PC-3 (cell line): Measurements from ENCODE around the gene DIO1. TPM values are rescaled to one million over a fixed set of nuclear protein-coding genes. Genes with fewer than 3 reads are reported as not detected.

Source experiments
- ATAC-seq: fragments of 200-7000 bp; cut with Tn5 transposase; 2 replicates; pipeline ENCODE4 v1.9.1; 2020; ENCODE audit warnings: mild to moderate bottlenecking, moderate library complexity
- BruUV-seq: library from RNA; stranded (reverse); fragments of 400-500 nt; replicated peaks from 2 replicates; lab custom pipeline; 2021; lab: Mats Ljungman, UMichigan
- CTCF ChIA-PET: fragments of 300-600 bp; sonication (Branson Sonifier 250); formaldehyde crosslinking; loops from one replicate; lab custom pipeline; 2022; ENCODE audit warnings: antibody characterized with exemption; lab: Charles Lee
- POLR2A ChIA-PET: fragments of 300-600 bp; sonication (Branson Sonifier 250); formaldehyde crosslinking; loops from one replicate; lab custom pipeline; 2022; ENCODE audit warnings: antibody characterized with exemption; ENCODE audit not compliant: unreplicated experiment; lab: Charles Lee
- DNase-seq: peaks from one replicate; pipeline ENCODE4 v3.0.0-alpha.2; 2015
- H2AFZ ChIP-seq: fragments of 300-600 bp; sonication (generic); 2 replicates; pipeline ENCODE4 v1.6.0; 2016; ENCODE audit warnings: antibody characterized with exemption, low read length
- H3F3A ChIP-seq: fragments of 300-600 bp; sonication (generic); one replicate; pipeline ENCODE4 v1.6.0; 2017; ENCODE audit warnings: antibody characterized with exemption, low read length, control low read depth, mild to moderate bottlenecking; ENCODE audit not compliant: unreplicated experiment
- H3K27ac ChIP-seq: fragments of 300-600 bp; sonication (generic); 2 replicates; pipeline ENCODE4 v1.5.1; 2016; ENCODE audit warnings: mild to moderate bottlenecking, low read length
- H3K27me3 ChIP-seq: fragments of 300-600 bp; sonication (generic); 2 replicates; pipeline ENCODE4 v1.6.1; 2016; ENCODE audit warnings: low read length, mixed read lengths
- H3K36me3 ChIP-seq: fragments of 300-600 bp; sonication (generic); 2 replicates; pipeline ENCODE4 v1.6.1; 2016; ENCODE audit warnings: low read depth, mixed run types, low read length, mixed read lengths
- H3K4me1 ChIP-seq: fragments of 300-600 bp; sonication (generic); 2 replicates; pipeline ENCODE4 v1.5.1; 2016; ENCODE audit warnings: low read length; ENCODE audit not compliant: insufficient read depth
- H3K4me2 ChIP-seq: fragments of 300-600 bp; sonication (generic); 2 replicates; pipeline ENCODE4 v1.6.0; 2016; ENCODE audit warnings: low read length
- H3K4me3 ChIP-seq: fragments of 300-600 bp; sonication (generic); 2 replicates; pipeline ENCODE4 v1.5.1; 2016; ENCODE audit warnings: mild to moderate bottlenecking, low read length, mixed read lengths
- H3K79me2 ChIP-seq: fragments of 300-600 bp; sonication (generic); 2 replicates; pipeline ENCODE4 v1.6.1; 2017; ENCODE audit warnings: low read length, mixed read lengths
- H3K9ac ChIP-seq: fragments of 300-600 bp; sonication (generic); 2 replicates; pipeline ENCODE4 v1.6.0; 2016; ENCODE audit warnings: mild to moderate bottlenecking, low read length
- H3K9me2 ChIP-seq: fragments of 300-600 bp; sonication (generic); replicated peaks from 2 replicates; pipeline ENCODE4 v1.6.1; 2016; ENCODE audit warnings: mixed run types, low read length, mixed read lengths
- H3K9me3 ChIP-seq: fragments of 300-600 bp; sonication (generic); 2 replicates; pipeline ENCODE4 v1.6.1; 2016; ENCODE audit warnings: low read length, mixed read lengths
- H4K20me1 ChIP-seq: fragments of 300-600 bp; sonication (generic); 2 replicates; pipeline ENCODE4 v1.6.1; 2016; ENCODE audit warnings: low read length, mixed read lengths
- EZH2 ChIP-seq: fragments of 300-600 bp; sonication (generic); IDR thresholded peaks from one replicate; pipeline ENCODE4 v1.6.1; 2017; ENCODE audit warnings: antibody characterized with exemption, mild to moderate bottlenecking, low read length; ENCODE audit not compliant: unreplicated experiment
- EZH2phosphoT487 ChIP-seq: fragments of 300-600 bp; sonication (generic); IDR thresholded peaks from 2 replicates; pipeline ENCODE4 v1.6.1; 2018; ENCODE audit warnings: mild to moderate bottlenecking, antibody characterized with exemption, low read length, borderline replicate concordance
- intact Hi-C: fragments of 100-400 bp; cut with micrococcal nuclease; formaldehyde crosslinking; loops from 2 replicates; pipeline ENCODE4 v1.9.0; 2023
- total RNA-seq: library from RNA; depleted of rRNA; stranded (reverse); fragments of >200 nt; gene quantifications from 2 replicates; pipeline ENCODE4 v1.2.3, GENCODE V29; 2014
- TF ChIP-seq, protein P1 (sequence below): fragments of 300-600 bp; sonication (generic); conservative IDR thresholded peaks from 2 replicates; pipeline ENCODE4 v1.5.1; 2017; ENCODE audit warnings: antibody characterized with exemption, low read depth, mild to moderate bottlenecking, low read length

Gene DIO1
- total RNA-seq, 1 experiment from 2014 or later: not detected

DNA sequence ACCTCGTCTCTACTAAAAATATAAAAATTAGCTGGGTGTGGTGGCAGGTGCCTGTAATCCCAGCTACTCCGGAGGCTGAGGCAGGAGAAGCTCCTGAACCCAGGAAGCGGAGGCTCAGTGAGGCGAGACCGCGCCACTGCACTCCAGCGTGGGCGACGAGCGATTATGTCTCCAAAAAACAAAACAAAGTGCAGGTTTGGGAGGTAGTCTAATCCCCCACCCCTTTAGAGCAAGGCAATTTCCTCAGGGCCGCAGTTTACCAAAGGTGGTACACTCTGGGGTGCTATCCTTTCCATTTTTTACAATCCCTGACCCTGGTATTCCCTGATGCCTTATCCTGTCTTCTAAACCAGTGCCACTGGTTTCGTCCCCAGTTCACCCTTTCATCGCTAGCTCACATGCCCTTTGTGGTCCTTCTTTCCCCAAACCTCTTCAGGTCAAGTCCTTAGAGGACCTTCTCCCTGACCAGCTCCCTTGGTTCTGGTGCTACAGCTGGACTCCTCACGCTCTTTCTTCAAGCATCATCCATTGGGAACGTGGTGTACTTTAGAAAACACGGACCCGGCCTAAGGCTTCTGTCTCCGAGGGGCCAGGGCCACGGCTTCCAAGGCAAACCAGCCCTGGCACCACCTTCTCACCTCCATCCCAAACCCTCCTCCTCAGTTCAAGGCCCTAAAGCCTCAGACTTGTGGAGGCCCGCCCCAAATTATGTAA is 50.6 kb downstream of the DIO1 start:
- Histone ChIP-seq H3K9me3 (no peaks in the 10 kb centered on the region), H3K27ac (no peak overlapping the region), H3K9ac (peak overlapping the region; percentile 65), H3K27me3 (no peaks in the 10 kb centered on the region), H3K4me1 (peaks cover 53% of the 10 kb centered on the region), H3K4me2 (peak overlapping the region; percentile 87), H3K9me2 (no peaks in the 10 kb centered on the region), H3K36me3 (no peaks in the 10 kb centered on the region), H3F3A (peaks cover 7% of the 10 kb centered on the region), H3K4me3 (peak overlapping the region; percentile 96), H4K20me1 (no peaks in the 10 kb centered on the region), H2AFZ (peak overlapping the region; percentile 94), H3K79me2 (peaks cover 66% of the 10 kb centered on the region)
- TSS peak; percentile 56 for BruUV-seq
- intact Hi-C loops: loop anchor here (2.0 to 5.0 kb wide), 2 partner anchors 54 to 108 kb away; partner anchors contain the start of genes TCEANC2 and TMEM59
- DNase-seq (no peak), ATAC-seq (no peak)
- ChIA-PET CTCF (interaction anchor here (1.1 to 1.2 kb wide), 2 partner anchors 15 to 66 kb away, joined by 13 to 20 read pairs; no protein-coding TSS in a partner anchor), POLR2A (interaction anchor here (0.6 to 0.9 kb wide), 2 partner anchors 55 to 174 kb away, joined by 3 to 7 read pairs; partner anchors contain the start of gene YIPF1)
- TF ChIP-seq, protein P1, sequence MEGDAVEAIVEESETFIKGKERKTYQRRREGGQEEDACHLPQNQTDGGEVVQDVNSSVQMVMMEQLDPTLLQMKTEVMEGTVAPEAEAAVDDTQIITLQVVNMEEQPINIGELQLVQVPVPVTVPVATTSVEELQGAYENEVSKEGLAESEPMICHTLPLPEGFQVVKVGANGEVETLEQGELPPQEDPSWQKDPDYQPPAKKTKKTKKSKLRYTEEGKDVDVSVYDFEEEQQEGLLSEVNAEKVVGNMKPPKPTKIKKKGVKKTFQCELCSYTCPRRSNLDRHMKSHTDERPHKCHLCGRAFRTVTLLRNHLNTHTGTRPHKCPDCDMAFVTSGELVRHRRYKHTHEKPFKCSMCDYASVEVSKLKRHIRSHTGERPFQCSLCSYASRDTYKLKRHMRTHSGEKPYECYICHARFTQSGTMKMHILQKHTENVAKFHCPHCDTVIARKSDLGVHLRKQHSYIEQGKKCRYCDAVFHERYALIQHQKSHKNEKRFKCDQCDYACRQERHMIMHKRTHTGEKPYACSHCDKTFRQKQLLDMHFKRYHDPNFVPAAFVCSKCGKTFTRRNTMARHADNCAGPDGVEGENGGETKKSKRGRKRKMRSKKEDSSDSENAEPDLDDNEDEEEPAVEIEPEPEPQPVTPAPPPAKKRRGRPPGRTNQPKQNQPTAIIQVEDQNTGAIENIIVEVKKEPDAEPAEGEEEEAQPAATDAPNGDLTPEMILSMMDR: no peak
- TF ChIP-seq EZH2phosphoT487 (no peak), EZH2 (no peak)

- peak overlapping the region; percentile 23; the same call in 1 of the 2 replicates for H3K27ac ChIP-seq
- H4K20me1 ChIP-seq: no peaks in the 10 kb centered on the region
- ChIA-PET POLR2A (interaction anchor here (0.5 to 0.9 kb wide), 5 partner anchors 23 to 173 kb away, joined by 3 to 19 read pairs (median 6); partner anchors contain the start of gene YIPF1), CTCF (interaction anchor here (1.1 to 1.2 kb wide), 3 partner anchors 15 to 84 kb away, joined by 3 to 20 read pairs (median 13); no protein-coding TSS in a partner anchor)
- peak overlapping the region; percentile 87 for H3K4me2 ChIP-seq
- peaks cover 7% of the 10 kb centered on the region for H3F3A ChIP-seq
- no peaks in the 10 kb centered on the region for H3K9me3 ChIP-seq
- no peaks in the 10 kb centered on the region for H3K9me2 ChIP-seq
- H3K27me3 ChIP-seq: no peaks in the 10 kb centered on the region
- H2AFZ ChIP-seq: peak overlapping the region; percentile 94
- intact Hi-C loops: loop anchor here (2.0 to 5.0 kb wide), 2 partner anchors 54 to 107 kb away; partner anchors contain the start of genes TCEANC2 and TMEM59
- H3K4me3 ChIP-seq: peak overlapping the region; percentile 96
- H3K4me1 ChIP-seq: peaks cover 48% of the 10 kb centered on the region
- H3K36me3 ChIP-seq: no peaks in the 10 kb centered on the region
- H3K79me2 ChIP-seq: peaks cover 68% of the 10 kb centered on the region
- BruUV-seq: no TSS peak
- H3K9ac ChIP-seq: peak overlapping the region; percentile 65
- DNase-seq: no peak
- no peak for ATAC-seq
- TF ChIP-seq, protein P1: no peak
- TF ChIP-seq EZH2phosphoT487: no peak
- no peak for TF ChIP-seq EZH2
Measured at GRCh38 chr1:53945183-53945432, 51.1 kb downstream of the DIO1 start.
